EL (cell line): ENCODE measurements around the gene PKM.
"Not testable (repeated sequence)": the region's sequence is repeated elsewhere in the genome, so short reads cannot be mapped to it uniquely, and the experiment has no call there.

ENCODE experiments used
- DNase-seq: peaks from one replicate; pipeline ENCODE4 v3.0.0-alpha.2; 2016

PKM gene

GRCh38 chr15:72174551-72175165, 56.3 kb downstream of the PKM start:
- DNase-seq: no peak

- DNase-seq: no peak
These were observed 57.0 kb downstream of the PKM start for GRCh38 chr15:72173864-72174550.

GRCh38 chr15:72173401-72173800, 57.6 kb downstream of the PKM start:
- DNase-seq: no peak

GRCh38 chr15:72172796-72173195, 58.2 kb downstream of the PKM start:
- DNase-seq: no peak

GRCh38 chr15:72171978-72172377, 59.0 kb downstream of the PKM start:
- DNase-seq: not testable (repeated sequence)

- DNase-seq: no peak
These were observed 60.3 kb downstream of the PKM start for GRCh38 chr15:72170691-72171090.

- DNase-seq: no peak
These were observed 60.9 kb downstream of the PKM start for GRCh38 chr15:72169921-72170611.

GRCh38 chr15:72169236-72169920, 61.6 kb downstream of the PKM start:
- DNase-seq: no peak

GRCh38 chr15:72168808-72169190, 62.2 kb downstream of the PKM start:
- no peak for DNase-seq

GRCh38 chr15:72168131-72168807, 62.7 kb downstream of the PKM start:
- peak; percentile 17 for DNase-seq

- DNase-seq: no peak
These were observed 63.5 kb downstream of the PKM start for GRCh38 chr15:72167445-72167844.

GRCh38 chr15:72166716-72167417, 64.1 kb downstream of the PKM start:
- DNase-seq: no peak

GRCh38 chr15:72163719-72164118, 67.3 kb downstream of the PKM start:
- DNase-seq: no peak

- DNase-seq: no peak
These were observed 68.4 kb downstream of the PKM start for GRCh38 chr15:72162569-72162968.

GRCh38 chr15:72161361-72162132, 69.4 kb downstream of the PKM start:
- no peak for DNase-seq

GRCh38 chr15:72160696-72161245, 70.2 kb downstream of the PKM start:
- DNase-seq: no peak

- DNase-seq: no peak
These were observed 74.1 kb downstream of the PKM start for GRCh38 chr15:72156928-72157327.

- DNase-seq: peak; percentile 83
These were observed 75.1 kb downstream of the PKM start for GRCh38 chr15:72155635-72156616.

- peak; percentile 42 for DNase-seq
These were observed 75.9 kb downstream of the PKM start for GRCh38 chr15:72155003-72155621.
